Measurements from ENCODE around the gene ERC1.
"Not testable (repeated sequence)": the region's sequence is repeated elsewhere in the genome, so short reads cannot be mapped to it uniquely, and the experiment has no call there.

Gene ERC1

DNA sequence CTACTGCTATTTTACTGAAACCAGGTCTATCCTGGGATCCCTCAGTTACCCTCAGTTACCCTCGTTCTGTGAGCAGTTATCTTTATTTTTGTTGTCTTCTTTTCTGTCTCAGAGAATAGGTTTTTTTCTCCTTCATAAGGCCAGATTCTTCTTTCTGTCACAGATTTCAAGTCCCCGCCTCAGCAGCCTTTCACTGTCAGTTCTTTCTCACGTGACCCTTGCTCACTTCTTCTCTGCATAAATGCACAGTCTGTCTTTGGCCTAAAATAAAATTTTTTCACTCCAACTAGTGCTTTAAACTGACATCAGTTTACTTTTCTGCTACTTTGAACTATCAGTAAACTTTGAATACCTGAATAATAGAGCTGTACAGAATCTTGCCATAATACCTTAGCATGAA lies 299.7 kb downstream of the ERC1 start:
- no peak for DNase-seq (ENCODE audit: low read depth)

GRCh38 chr12:1291601-1292332 lies 300.7 kb downstream of the ERC1 start:
- DNase-seq (ENCODE audit: low read depth), result no peak

DNA sequence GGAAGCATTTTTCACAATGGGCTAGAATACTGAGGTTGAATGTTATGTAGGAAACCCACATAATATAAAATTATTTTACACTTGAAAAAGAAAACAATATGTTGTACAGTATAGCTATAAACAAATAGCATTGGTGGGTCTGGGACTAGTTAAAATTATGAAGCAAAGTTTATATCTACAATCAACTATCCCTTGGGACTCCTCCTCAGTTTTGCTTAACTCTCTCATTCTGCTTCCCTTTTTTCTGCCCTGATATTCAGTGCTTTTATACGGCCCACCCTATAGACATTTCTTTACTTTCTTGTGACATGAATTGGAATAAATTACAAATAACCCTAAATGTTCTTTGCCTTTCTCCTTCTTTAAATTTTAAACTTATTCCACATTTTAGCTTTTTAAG lies 302.9 kb downstream of the ERC1 start:
- no peak for DNase-seq (ENCODE audit: low read depth)

GRCh38 chr12:1297206-1297605 lies 306.2 kb downstream of the ERC1 start:
- DNase-seq (ENCODE audit: low read depth), result peak; percentile 38

GRCh38 chr12:1297639-1298175 lies 306.7 kb downstream of the ERC1 start:
- no peak for DNase-seq (ENCODE audit: low read depth)

DNA sequence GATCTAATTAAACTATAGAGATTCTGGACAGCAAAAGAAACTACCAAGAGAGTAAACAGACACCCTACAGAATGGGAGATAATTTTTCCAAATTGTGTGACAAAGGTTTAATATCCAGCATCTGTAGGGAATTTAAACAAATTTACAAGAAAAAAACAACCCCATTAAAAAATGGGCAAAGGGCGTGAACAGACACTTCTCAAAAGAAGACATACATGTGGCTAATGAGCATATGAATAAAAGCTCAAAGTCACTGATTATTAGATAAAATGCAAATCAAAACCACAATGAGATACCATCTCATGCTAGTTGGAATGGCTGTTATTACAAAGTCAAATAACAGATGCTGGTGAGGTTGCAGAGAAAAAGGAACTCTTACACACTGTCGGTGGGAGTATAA lies 309.4 kb downstream of the ERC1 start:
- DNase-seq (ENCODE audit: low read depth), result no peak

GRCh38 chr12:1302201-1302870 lies 311.3 kb downstream of the ERC1 start:
- no peak for DNase-seq (ENCODE audit: low read depth)

DNA sequence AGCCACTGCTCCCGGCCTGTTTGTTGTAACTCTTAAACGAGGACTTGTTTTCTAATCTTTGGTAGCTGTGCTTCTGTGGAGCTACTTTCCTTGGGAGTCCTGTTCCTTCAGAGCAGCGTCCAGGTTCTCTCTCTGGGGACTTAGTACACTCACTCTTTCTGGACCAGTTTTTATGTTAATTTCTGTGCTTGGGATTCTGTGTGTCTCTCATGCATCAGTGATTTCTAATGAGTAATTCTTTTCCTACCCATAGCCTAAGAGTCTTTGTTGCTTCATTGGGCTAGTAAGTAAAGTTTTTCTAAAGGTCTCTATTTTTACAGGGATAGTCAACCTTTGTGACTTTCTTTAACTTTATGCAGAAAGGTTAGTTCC lies 314.0 kb downstream of the ERC1 start:
- no peak for DNase-seq (ENCODE audit: low read depth)

GRCh38 chr12:1305791-1306500 lies 314.9 kb downstream of the ERC1 start:
- DNase-seq (ENCODE audit: low read depth), result no peak

GRCh38 chr12:1306817-1307216 lies 315.8 kb downstream of the ERC1 start:
- no peak for DNase-seq (ENCODE audit: low read depth)

DNA sequence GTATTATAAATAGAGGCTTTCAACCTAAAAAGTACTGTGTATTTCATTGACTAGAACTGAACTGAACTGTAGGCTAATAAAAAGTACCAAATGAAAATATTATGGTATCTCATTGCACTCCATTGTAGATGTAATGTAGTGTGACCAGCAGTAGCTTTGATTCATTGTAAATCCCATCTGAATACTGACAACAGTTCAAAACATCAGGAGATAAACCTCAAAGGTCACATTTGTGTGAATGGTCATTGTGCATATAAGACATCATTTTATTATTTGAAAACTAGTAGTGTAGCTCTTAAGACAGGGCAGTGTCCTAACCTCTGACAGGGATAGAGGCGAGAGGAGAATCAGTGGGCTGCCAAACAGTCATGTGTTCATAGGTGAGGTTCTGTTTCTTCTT lies 316.8 kb downstream of the ERC1 start:
- DNase-seq (ENCODE audit: low read depth), result no peak

- DNase-seq (ENCODE audit: low read depth), result no peak
These were observed 318.6 kb downstream of the ERC1 start for GRCh38 chr12:1309613-1310012.

- no peak for DNase-seq (ENCODE audit: low read depth)
These were observed 319.6 kb downstream of the ERC1 start for GRCh38 chr12:1310653-1311052.

GRCh38 chr12:1311145-1311544 lies 320.1 kb downstream of the ERC1 start:
- no peak for DNase-seq (ENCODE audit: low read depth)

- DNase-seq (ENCODE audit: low read depth), result no peak
These were observed 322.9 kb downstream of the ERC1 start for GRCh38 chr12:1313906-1314305.

GRCh38 chr12:1314523-1314922 lies 323.5 kb downstream of the ERC1 start:
- no peak for DNase-seq (ENCODE audit: low read depth)

GRCh38 chr12:1316991-1317390 lies 326.0 kb downstream of the ERC1 start:
- DNase-seq (ENCODE audit: low read depth), result not testable (repeated sequence)

DNA sequence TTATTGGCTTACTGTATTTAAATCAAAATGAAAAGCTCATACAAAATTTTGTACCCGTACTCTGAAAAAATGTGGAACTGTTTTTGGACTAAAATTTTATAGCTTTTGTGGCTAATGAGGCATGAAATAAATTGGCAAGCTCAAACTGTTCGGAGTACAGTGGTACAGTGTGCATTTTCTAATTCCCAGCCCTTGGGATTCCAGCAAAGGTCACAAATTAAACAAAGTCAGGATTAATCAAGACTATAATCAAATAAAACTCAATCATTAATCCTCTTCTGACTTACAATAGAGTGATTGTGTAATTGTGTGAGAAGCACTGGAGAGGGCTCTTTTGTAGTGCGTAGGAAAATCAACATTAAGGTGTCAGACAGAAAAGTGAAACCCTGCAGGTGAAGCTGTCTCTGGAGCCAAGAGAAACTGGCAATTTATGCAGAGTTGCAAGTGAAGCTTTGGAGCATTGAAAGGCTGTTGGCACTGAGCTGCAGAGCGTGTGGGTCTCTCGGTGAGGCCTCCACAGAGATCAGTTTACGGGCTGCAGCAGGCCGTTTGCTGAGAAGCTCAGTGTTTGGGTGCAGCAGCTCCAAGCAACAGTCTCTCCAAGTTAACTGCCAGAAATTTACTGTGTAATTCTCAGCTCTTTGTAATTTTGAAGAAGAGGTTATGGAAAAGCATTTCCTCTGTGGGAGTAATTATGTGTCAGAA lies 327.5 kb downstream of the ERC1 start:
- DNase-seq (ENCODE audit: low read depth), result no peak

- DNase-seq (ENCODE audit: low read depth), result no peak
These were observed 328.2 kb downstream of the ERC1 start for GRCh38 chr12:1319212-1319611.

DNA sequence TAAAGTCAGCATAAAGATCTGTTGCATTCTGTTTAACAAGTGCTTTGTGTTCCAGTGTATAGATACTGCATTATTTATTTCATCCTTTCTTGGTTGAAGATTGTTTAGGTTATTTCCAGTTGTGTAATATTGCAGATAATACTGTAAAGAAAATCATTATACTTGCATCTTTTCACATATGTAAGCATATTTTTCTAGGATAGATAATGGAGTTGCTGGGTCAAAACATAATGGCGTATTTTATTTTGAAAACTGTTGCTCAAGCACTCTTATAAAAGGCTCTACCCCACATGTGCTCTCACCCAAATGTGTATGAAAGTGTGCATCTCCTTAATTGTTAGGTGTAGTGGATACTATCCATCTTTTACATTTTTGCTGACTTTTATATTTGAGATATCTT lies 329.0 kb downstream of the ERC1 start:
- no peak for DNase-seq (ENCODE audit: low read depth)

DNA sequence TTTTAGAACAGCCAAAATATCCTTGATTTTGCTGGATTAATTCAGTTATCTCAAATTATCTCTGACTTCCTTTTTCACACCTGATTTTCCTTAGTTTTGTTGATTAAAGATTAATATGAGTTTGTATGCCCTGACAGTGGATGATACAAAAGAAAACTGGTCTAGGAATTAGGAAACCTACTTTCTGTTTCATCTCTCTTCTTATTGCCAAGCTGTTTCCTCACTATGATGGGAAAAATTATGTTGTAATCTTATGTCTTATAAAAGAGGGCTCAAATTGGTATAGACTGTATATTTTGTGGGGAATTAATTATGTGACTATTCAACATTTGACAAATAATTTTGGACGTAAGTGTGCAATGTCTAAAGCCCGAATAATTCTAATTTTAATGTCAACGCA lies 331.8 kb downstream of the ERC1 start:
- no peak for DNase-seq (ENCODE audit: low read depth)

- DNase-seq (ENCODE audit: low read depth), result no peak
These were observed 333.1 kb downstream of the ERC1 start for GRCh38 chr12:1324099-1324498.
